ENCODE measurements around the gene DNAJC24.

The DNAJC24 gene

DNA sequence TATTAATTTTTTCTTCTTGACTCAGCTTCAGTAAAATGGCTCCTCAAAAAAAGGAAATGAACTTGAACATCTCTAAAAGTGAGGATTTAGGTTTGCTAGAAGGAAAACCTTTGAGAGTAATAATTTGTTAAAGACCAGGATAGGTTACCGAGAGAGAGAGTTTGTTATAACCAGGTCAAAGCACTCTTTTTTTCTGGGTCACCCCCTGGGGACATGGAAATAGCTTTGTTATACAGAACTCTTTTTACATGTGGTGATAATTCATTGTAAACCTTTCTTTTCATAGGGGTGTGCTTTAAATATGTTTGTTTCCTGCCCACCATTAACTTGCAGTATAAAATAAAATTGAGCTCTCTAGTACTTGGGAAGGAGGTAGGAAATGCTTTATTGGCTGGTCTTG, 47.7 kb downstream of the DNAJC24 start:
- DNase-seq = no peak

DNA sequence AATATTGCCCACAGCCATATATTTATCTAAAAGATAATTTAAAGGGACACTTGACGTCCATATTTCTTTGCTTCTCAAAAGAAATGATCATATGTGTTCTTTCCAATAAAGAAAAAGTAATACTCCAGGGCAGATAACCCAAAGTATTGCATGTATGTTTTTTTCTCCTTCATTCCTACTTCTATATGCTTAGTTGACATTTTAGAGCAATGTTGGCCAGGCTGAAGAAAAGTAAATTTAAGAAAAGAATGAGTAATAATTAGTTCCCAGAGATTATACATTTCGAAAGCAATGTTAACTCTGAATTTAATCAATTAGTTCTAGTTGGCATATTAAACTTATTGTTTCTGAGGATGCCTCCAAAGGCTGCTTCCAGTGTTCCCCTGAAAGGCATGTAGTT, 48.2 kb downstream of the DNAJC24 start:
- DNase-seq = no peak

- no peak for DNase-seq
Observed at GRCh38 chr11:31419138-31419537, 49.5 kb downstream of the DNAJC24 start.

GRCh38 chr11:31419669-31420068, 50.0 kb downstream of the DNAJC24 start:
- DNase-seq = no peak

DNA sequence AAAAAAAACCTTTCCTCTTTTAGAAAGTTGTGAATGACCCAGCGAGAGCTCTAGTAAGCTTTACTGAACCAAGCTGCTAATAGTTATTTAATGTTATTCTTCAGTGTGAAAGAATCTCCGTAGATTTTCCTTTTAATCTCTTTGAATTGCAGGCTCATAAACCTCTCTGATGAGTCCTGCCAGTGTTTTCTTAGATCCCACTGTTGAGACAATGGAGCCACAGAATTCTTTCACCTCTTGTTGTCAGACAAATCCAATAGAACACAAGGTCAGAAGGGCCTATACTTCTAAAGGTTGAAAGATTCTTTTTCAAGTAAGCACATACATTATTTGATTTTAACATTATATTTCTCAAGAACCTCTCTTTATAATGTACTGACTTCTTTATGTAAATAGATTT, 52.2 kb downstream of the DNAJC24 start:
- DNase-seq = no peak

- DNase-seq = no peak
Observed at GRCh38 chr11:31422703-31423102, 53.0 kb downstream of the DNAJC24 start.

- DNase-seq = no peak
Observed at GRCh38 chr11:31424652-31425051, 55.0 kb downstream of the DNAJC24 start.

DNA sequence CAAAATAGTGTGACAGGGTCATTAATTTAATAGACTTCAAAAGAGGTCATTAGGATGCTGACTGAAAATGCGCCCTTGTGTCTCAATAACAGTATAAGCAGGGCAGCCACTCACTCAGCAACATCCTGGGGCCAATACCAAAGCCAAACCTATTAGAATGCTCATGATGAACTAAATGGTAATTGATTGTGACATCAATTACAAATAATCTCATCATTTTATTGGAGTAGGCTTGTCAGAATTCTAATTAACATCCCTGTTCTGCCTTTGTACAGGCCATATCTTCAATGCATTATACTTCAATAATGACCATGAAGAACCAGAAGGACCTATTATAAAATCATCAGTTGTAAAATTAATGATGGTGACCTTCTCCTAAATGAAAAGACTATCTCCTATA, 64.2 kb downstream of the DNAJC24 start:
- no peak for DNase-seq

DNA sequence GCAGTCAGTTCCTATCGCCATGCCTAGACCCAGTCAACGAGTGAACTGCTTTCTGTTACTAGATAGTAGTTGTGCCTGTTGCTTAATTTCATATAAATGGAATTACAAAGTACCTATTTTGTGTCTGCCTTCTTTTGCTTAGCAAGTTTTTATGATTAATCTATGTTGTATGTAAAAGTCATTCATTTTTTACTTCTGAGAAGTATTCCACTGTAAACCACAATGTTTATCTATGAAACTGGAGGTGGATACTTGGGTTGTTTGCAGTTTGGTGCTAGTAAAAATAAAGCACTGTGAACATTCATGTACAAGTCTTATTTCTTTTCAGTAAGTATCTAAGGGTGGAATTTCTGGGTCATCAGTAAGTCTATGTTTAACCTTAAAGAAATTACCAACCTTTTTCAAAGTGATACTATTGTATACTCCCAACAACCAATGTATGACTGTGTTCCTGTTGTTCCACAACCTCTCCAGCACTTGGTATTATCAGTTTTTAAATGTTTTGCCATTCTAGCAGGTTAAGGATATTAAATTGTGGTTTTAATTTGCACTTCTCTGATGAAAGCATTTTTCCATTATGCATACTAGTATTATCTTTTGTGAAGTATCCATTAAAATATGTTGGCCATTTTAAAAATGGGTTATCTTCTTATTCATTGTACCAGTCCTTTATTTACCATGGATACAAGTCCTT, 68.2 kb downstream of the DNAJC24 start:
- no peak for DNase-seq

DNA sequence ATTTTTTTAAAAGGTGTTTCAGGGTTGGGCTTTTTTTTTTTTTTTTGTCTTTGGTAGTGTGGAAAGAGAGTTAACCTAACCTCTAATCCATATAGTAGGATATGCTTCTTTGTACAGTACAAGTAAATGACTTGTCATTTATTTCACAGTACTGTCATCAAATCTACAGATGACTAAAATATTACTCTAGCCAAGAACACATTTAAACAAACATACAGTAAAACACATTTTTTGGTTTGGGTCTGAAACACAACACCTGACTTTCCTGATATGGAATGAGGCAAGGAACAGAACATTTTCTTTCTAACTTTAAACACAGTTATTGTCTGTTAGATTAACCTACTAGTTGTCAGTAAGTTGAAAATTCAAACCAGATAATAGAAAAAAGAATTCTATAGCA, 71.6 kb downstream of the DNAJC24 start:
- no peak for DNase-seq

- DNase-seq = no peak
Observed at GRCh38 chr11:31442086-31442485, 72.4 kb downstream of the DNAJC24 start.

- no peak for DNase-seq
Observed at GRCh38 chr11:31443802-31444201, 74.1 kb downstream of the DNAJC24 start.

- DNase-seq = no peak
Observed at GRCh38 chr11:31445621-31446020, 76.0 kb downstream of the DNAJC24 start.

DNA sequence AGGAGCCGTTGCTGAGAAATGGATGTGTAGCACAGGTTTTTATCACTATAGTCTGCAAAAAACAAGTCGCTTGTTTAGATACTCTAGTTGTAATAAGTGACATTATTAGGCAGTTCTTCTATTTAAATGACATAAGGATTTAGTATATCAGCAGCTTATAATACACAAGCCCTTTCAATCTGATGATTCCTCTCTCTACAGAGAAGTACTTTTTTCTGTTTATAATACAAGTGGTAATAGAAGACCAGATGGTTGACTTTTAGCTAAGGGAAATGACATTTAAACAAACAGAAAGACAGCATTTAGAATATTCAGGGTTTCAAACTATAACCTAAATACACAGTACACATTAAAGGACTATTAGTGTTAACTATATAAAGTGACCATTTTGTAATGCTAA, 79.4 kb downstream of the DNAJC24 start:
- no peak for DNase-seq

GRCh38 chr11:31450841-31451240, 81.2 kb downstream of the DNAJC24 start:
- no peak for DNase-seq

DNA sequence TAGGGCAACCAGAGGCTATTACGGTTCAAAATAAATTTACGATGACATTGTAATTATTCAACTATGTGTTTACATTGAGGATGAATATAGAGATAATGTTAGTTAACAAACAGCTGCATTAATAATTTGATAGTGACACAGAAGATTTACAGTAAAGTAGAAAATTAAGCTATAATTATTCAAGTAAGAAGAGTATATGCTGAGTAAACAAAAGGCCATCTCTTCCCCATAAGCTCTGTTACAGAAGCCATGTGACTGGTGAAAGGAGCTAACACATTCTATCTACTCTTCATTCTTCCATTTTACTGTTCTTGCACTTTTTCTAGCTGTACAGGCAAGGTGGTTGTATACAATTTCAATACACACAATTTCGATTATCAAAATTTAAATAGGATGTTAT, 85.5 kb downstream of the DNAJC24 start:
- no peak for DNase-seq

GRCh38 chr11:31464436-31464835, 94.8 kb downstream of the DNAJC24 start:
- DNase-seq = no peak

GRCh38 chr11:31474083-31474482, 104.4 kb downstream of the DNAJC24 start:
- no peak for DNase-seq

DNA sequence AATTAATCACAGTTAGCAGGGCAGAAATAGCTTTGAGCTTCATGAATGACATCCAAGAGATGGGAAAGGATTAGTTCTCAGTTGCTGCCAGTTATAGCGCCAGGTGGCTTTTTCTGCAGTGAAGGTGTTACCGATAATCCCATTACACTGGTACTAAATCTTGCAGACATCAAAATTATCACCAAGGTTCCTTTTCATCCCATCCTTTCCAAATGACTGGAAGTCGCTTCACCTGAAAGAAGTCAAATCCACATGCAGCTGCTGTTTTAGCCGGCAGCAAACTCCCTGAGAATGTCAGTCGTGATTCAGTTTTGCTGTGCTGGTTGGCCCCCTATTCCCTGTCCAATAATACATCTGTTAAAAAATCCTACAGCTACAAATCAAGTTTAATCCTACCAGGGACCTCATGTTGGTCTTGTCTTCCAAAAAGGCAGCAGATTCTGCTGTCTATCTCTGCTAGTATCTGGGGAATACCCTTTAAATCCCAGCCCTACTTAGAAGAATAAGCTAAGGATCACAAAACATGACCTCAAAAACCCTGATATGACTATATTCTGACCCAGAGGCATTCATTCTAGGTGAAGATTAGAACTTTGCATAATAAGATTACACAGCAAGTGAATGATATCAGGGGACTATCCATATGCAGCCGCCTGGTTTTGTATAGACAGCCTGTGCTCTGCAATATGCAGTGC, 108.0 kb downstream of the DNAJC24 start:
- DNase-seq = no peak

GRCh38 chr11:31478223-31478590, 108.5 kb downstream of the DNAJC24 start:
- DNase-seq = no peak

- DNase-seq = no peak
Observed at GRCh38 chr11:31479066-31479465, 109.4 kb downstream of the DNAJC24 start.

GRCh38 chr11:31480930-31481329, 111.3 kb downstream of the DNAJC24 start:
- no peak for DNase-seq
